Bone marrow (tissue), 2 donors: ENCODE measurements around the gene ASPDH.

Experiments
- DNase-seq, 2 donors: peaks; one replicate each; lab custom pipeline; 2025; lab: John Stamatoyannopoulos, UW

Gene ASPDH

GRCh38 chr19:50496189-50497021 is 17.3 kb downstream of the ASPDH start:
- no peak for DNase-seq

- no peak for DNase-seq
These were observed 18.6 kb downstream of the ASPDH start for GRCh38 chr19:50495020-50495531.

GRCh38 chr19:50494186-50495019 is 19.3 kb downstream of the ASPDH start:
- no peak for DNase-seq

- no peak for DNase-seq
These were observed 20.5 kb downstream of the ASPDH start for GRCh38 chr19:50493171-50493570.

GRCh38 chr19:50492303-50493052 is 21.2 kb downstream of the ASPDH start:
- DNase-seq: no peak

GRCh38 chr19:50490991-50491472 is 22.7 kb downstream of the ASPDH start:
- DNase-seq: no peak

- no peak for DNase-seq
These were observed 23.3 kb downstream of the ASPDH start for GRCh38 chr19:50490411-50490811.

- no peak for DNase-seq
These were observed 24.2 kb downstream of the ASPDH start for GRCh38 chr19:50489461-50490011.

- no peak for DNase-seq
These were observed 25.1 kb downstream of the ASPDH start for GRCh38 chr19:50488389-50489194.

- no peak for DNase-seq
These were observed 26.7 kb downstream of the ASPDH start for GRCh38 chr19:50486823-50487515.

GRCh38 chr19:50485284-50485955 is 28.3 kb downstream of the ASPDH start:
- DNase-seq: no peak

GRCh38 chr19:50482916-50483315 is 30.8 kb downstream of the ASPDH start:
- no peak for DNase-seq

- no peak for DNase-seq
These were observed 31.4 kb downstream of the ASPDH start for GRCh38 chr19:50482271-50482855.

- no peak for DNase-seq
These were observed 32.2 kb downstream of the ASPDH start for GRCh38 chr19:50481351-50482149.

- no peak for DNase-seq
These were observed 33.2 kb downstream of the ASPDH start for GRCh38 chr19:50480281-50481111.

- DNase-seq: no peak
These were observed 33.9 kb downstream of the ASPDH start for GRCh38 chr19:50479761-50480251.
